ENCODE measurements around the gene IP6K1. TPM values are rescaled to one million over a fixed set of nuclear protein-coding genes. Genes with fewer than 3 reads are reported as not detected.
"Not testable (repeated sequence)": the region's sequence is repeated elsewhere in the genome, so short reads cannot be mapped to it uniquely, and the experiment has no call there.

IP6K1 gene
- total RNA-seq, 1 donor from 2014 or later: 41.1 TPM

DNA sequence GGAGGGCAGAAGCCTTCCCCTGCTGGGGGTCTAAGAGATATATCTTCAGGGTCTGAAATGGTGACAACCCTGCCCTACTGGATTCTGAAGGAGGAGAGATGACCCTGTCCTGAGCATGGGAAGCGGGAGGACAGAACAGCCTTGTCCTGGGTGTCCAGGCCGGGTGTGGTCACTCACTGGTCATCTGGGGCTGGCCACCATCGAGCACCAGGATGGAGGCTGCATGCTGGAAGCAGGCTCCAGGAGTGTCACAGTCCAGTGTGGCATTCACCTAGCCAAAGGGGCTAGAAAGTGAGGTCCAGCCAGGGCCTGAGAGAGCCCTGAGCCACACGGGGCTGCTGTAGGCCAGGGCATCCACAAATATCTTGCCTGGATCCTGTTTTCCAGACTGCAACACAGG is 8.1 kb upstream of the IP6K1 start:
- DNase-seq (ENCODE audit: low read depth in 2 of 2): no peak

GRCh38 chr3:49793486-49794085 is 7.2 kb upstream of the IP6K1 start:
- DNase-seq (ENCODE audit: low read depth in 2 of 2): no peak

DNA sequence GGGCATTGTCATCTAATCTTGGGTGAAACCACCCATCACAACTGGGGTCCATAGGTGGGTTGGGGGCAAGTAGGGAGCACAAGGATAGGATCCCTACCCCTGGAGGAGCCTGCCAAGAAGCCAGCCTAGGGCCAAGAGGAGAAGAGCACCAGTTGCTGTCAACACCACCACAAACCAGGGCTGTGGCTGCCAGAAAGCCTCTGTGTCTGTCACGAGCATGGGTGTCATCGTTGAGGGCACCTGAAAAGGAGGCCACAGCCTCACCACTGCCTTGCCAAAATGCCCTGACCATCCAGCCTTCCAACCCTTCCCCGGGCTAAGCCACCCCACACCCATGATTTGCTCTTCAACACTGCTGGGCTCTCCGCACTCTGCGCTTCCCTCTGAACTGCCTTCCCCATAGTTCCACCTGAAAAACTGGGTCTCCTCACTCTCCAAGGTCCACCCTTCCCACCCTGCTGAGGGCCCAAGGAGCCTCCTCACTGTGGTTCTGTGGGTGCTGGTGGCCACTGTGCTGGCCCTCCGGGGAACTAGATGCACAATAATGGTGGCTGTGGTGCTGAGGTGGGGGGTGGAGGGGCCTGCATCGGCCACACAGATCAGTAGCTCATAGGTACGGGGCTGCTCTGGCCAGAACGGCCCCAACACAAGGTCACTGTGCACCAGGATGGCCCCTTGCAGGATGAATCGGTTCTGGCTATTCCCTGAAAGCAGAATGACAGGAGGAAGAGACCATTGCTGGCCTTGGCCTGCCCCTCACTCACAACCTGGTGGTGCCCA is 6.2 kb upstream of the IP6K1 start:
- DNase-seq (ENCODE audit: low read depth in 2 of 2): no peak

GRCh38 chr3:49791571-49791970 is 5.2 kb upstream of the IP6K1 start:
- no peak for DNase-seq (ENCODE audit: low read depth in 2 of 2)

- peak in 1 of 2 donors; percentile 12 for DNase-seq (ENCODE audit: low read depth in 2 of 2)
Observed at GRCh38 chr3:49790626-49791411, 4.5 kb upstream of the IP6K1 start.

DNA sequence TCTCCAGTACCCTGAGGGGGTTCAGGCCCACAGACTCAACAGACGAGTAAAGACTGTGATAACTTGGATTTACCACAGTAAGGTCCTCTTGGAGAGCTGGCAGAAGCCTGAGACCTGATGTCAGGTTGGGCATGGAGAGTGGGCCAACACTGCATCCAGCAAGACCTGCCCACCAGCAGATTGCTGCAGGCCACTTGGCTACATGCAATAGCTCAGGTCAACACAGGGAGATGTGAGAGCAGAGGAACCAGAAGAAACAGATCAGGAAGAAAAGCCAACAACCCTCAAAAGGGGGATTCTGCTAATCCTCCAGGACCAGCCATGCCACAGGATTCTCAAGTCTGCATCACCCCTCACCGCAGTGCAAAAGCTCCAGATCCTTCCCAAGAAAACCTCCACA is 1.7 kb upstream of the IP6K1 start:
- DNase-seq (ENCODE audit: low read depth in 2 of 2): no peak

GRCh38 chr3:49787536-49787935 is 1.2 kb upstream of the IP6K1 start:
- DNase-seq (ENCODE audit: low read depth in 2 of 2): peak in 1 of 2 donors; percentile 27

DNA sequence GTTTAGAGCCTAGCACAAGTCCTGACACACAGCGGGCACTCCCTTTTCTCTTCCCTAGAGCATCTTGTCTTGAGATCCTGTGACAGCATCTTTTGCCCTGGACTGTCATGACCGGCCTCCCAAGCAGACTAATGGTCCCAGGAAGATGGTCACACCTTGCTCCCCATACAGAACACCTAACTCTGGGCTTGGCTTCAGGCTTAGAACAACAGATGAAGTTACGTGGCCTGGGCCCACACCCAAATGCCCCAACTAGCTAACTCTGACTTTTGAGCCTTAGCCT is 781 bp upstream of the IP6K1 start:
- DNase-seq (ENCODE audit: low read depth in 2 of 2): peak in 1 of 2 donors; percentile 58

DNA sequence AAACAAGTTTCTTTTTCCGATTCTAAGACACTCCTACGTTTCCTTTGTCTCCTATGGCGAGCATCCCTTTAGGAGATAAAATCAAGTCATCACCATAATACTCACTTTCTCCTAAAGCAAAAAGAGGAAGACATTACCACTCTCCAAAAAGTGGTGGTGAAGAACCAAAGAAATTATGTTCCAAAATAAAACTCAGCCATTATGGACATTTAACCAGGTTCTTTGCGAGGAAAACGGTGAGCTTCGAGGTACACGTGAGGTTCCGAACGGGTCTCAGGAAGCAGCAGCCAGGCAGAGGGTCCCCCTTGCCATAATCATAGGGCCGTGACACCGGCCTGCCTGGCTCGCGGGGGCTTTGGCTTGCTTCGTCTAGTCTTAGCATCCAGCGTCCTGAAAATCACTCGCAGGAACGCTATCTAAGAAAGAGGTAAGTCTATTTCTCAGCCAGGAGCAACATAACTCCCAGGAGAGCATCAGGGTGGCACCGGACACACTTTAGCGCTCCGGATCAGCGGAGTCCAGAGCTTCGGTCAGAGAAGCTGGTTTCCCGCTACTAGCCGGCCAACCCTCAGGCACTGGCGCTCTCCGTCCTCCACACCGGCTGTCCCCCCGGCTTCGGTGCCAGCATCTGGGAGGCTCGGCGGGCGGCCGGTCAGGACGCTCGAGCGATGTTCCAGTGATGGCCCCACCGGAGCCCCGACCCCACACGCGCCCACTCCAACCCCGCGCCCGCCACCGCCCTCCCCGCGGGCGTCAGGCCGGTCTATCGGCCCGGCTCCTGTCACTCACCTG is 581 bp downstream of the IP6K1 start:
- peak in 1 of 2 donors; percentile 55 for DNase-seq (ENCODE audit: low read depth in 2 of 2)

GRCh38 chr3:49782277-49782676 is 4.1 kb downstream of the IP6K1 start:
- not testable (repeated sequence) for DNase-seq (ENCODE audit: low read depth in 2 of 2)

GRCh38 chr3:49781415-49782199 is 4.7 kb downstream of the IP6K1 start:
- no peak for DNase-seq (ENCODE audit: low read depth in 2 of 2)

DNA sequence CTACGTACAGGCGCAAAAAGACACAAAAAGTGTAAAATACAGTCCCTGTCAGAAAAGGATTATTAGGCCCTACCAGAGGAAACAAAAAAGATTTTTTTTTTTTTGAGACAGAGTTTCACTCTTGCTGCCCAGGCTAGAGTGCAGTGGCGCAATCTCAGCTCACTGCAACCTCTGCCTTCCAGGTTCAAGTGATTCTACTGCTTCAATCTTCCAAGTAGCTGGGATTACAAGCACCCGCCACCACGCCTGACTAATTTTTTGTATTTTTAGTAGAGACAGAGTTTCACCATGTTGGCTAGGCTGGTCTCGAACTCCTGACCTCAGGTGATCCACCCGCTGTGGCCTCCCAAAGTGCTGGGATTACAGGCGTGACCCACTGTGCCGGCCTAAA is 5.4 kb downstream of the IP6K1 start:
- DNase-seq (ENCODE audit: low read depth in 2 of 2): not testable (repeated sequence)

DNA sequence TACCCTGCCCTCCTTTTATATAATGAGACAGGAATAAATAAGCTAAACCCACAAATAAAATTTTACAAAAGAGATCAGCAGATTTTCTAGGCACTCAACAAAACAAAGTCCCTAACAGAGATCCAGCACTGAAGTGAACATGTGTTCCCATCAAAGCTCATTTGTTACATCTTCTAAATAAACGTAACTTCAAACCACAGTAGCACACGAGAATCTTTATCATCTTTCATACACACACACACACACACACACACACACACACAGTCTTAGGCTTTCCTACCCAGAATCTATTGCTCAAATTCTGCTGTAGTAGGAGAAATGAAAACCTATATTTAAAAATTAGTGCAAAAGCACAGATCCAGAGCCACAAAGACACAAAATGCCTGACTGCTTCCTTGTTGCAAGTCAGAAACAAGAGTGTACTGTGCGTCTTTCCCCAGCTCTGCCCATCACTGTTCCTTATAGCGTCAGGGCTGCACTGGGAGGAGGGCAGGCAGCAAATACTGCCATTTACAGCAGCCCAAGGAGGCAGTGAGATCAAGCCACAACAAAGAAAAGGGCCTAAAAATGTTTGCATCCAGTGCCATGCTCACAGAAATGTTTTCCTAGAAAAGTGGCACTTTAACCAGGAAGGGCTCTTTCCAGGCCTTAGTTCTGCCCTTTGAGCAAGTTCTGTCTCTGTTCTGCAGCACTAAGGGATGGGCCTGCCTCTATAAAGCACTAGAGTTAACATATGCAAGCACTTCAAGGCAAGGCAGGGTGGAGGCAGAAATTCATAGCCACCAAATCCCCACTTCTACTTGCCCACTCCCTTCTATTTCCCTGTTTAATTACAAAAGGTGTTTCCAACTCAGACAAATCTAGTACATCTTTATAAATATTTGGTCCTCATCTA is 6.0 kb downstream of the IP6K1 start:
- DNase-seq (ENCODE audit: low read depth in 2 of 2): no peak

DNA sequence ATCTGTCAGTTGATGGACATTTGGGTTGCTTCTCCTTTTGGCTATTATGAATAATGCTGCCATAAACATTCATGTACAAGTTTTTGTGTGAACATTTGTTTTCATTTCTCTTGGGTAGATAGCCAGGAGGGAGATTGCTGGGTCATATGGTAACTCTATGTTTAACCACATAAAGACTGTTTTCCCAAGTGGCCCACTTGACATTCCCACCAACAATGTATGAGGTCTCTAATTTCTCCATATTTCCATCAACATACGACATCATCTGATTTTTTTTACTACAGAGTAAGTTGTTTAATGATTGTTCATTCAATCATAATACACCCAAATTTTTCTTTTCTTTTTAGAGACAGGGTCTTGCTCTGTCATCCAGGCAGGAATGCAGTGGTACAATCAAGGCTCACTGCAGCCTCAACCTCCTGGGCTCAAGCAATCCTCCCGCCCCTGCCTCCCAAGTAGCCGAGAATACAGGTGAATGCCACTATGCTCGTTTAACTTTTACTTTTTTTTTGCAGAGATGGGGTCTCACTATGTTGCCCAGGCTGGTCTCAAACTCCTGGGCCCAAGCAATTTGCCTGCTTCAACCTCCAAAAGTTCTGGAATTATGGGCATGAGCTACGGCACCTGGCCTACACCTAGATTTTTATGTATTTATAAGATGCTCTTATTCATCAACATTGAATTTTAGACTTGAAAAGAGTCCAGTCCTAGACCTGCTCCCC is 6.8 kb downstream of the IP6K1 start:
- DNase-seq (ENCODE audit: low read depth in 2 of 2): no peak

- not testable (repeated sequence) for DNase-seq (ENCODE audit: low read depth in 2 of 2)
Observed at GRCh38 chr3:49776101-49776500, 10.2 kb downstream of the IP6K1 start.

DNA sequence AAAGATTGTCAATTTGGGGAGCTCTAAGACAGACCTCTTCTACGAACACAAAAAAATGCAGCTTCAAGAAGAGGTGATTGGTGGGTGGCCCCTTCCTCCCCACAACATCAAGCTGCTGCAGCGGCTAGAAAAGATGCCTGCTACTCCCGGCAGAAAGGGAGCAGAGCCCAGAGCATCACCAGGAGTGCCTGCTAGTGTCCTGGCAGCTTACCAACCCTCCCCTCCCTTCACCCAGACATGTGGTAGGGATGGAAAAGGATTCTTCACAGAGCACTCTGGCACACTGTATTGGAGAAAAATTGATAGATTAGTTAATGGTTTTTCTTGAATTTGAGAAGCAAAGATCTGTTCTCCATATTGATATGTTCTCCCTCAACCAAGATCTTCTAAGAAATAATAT is 10.8 kb downstream of the IP6K1 start:
- no peak for DNase-seq (ENCODE audit: low read depth in 2 of 2)

GRCh38 chr3:49772703-49773102 is 13.6 kb downstream of the IP6K1 start:
- no peak for DNase-seq (ENCODE audit: low read depth in 2 of 2)

- DNase-seq (ENCODE audit: low read depth in 2 of 2): no peak
Observed at GRCh38 chr3:49771340-49771938, 14.9 kb downstream of the IP6K1 start.

- DNase-seq (ENCODE audit: low read depth in 2 of 2): no peak
Observed at GRCh38 chr3:49769926-49770325, 16.4 kb downstream of the IP6K1 start.
